Effector CD8-positive, alpha-beta T cell (primary cell): ENCODE measurements around the gene SYTL3.
"Not testable (repeated sequence)": the region's sequence is repeated elsewhere in the genome, so short reads cannot be mapped to it uniquely, and the experiment has no call there.

Source experiments
- DNase-seq: peaks from one replicate; lab custom pipeline; 2025; lab: John Stamatoyannopoulos, UW

SYTL3 gene

DNA sequence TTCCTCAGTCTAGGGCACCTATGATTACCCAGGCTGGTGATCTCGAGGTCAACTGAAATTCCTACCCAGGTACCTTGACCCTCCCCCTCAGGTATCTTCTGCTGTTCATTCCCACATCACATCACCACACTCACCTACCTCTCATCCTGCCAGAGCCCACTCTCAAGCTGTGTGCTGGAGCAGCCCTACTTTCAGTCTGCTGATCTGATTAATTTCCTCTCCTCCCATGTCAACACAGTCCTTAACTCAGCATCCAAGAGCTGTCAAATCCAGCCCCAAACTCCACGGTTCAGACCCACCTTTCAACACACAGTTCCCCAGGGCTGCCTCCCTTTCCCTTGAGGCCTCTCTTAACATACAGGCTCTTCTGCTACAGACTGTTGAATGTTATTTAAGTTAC is 126.9 kb downstream of the SYTL3 start:
- no peak for DNase-seq

DNA sequence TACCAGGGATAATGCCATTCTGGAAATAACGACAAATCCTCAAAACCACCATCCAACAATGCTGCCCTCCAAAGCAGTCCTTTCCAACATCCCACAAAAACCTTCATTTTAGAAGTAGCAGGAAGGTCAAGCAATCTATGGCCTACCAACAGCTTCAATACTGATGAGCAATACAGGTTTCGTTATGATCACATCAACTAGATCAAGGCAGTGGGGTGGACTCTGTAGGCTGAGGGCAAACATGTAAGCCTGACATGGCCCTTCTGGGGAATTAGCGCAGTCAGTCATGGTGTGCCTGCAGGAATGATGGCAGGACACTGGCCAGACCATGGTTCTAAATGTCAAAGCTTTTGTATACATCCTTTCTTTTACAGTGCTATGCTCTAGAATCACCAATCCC is 127.7 kb downstream of the SYTL3 start:
- DNase-seq = no peak

DNA sequence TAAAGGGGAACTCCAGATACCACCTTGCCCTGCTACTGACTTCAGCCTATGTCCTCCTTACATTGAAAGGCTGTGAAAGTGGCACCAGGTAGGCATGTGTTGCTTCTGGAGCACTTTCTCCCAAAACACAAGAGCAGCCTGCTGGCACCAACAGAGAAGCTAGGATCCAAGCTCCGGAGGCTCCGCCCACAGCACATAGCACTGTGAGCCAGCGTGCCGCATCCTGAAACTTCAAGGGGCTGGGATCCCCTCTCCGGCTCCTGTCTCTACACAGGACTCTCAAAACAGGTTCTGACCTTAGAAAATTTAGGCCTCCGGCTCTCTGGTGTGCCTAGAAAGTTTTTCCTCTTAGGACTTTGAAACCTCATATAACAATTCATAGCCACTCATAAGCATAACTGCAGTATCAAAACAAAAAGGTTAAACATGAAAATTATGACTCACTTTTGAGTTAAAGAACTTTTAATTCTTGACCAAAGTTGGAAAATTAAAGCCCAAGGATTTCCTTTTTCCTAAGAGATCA is 128.2 kb downstream of the SYTL3 start:
- no peak for DNase-seq

DNA sequence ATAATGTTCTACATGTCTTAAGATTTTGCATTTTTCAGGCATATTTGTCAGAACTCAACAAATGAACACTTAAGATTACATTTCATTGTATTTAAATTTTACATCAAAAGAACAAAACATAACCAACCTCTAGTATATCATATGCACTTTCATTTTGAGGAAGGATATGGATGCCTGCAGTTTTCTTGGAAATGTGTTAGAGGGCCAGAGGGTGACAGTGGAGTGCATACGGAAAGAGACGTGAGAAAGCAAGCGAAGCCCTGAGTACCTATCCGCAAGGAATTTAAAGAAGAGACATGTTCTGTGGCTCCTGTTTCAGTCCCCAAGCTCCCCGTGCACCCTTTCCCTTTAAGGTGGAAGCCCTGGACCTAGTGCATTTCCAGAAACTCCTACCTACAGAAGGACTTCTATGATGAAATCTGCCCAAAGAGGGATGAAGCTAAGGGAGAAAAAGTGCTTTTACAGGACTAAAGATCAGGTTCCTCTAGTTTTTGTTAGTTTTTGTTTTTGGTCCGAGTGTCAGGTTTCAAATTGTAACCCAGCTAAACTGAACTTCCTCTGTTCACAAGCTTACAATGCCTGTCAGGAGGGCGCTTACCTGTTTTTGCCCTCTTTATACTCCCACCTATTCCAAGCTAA is 130.5 kb downstream of the SYTL3 start:
- DNase-seq = no peak

DNA sequence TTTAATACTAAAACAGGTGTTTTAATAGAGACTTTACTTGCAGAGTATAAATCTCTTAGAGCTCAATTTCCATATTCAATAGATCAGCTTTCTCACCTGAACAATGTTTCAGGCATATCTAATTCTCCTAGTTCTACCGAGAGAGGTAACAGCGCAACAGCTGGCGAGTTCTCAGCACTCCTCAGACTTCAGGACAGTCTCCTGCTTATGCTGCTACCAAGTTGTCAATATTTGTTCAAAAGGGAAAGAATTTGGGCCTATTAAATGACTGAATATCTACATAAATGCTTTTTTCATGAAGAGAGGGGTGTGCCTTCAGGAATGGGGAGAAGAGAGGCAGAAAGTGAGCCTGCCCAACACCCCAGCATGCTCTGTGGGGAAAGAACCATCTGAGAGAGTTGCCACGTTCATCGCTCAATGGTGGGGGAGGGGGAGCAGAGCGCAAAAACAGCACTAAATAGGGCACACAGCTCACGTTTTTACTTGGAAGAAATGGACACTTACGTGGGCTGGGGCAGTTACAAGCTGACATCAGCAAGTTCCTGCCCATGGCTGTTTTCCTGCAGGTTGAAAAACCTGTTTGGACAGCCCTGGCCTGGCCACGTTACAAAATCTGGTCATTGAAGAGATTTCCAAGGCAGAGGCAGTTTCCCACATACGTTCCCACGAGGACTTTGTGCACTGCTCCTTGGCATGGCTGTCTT is 131.3 kb downstream of the SYTL3 start:
- DNase-seq = no peak

DNA sequence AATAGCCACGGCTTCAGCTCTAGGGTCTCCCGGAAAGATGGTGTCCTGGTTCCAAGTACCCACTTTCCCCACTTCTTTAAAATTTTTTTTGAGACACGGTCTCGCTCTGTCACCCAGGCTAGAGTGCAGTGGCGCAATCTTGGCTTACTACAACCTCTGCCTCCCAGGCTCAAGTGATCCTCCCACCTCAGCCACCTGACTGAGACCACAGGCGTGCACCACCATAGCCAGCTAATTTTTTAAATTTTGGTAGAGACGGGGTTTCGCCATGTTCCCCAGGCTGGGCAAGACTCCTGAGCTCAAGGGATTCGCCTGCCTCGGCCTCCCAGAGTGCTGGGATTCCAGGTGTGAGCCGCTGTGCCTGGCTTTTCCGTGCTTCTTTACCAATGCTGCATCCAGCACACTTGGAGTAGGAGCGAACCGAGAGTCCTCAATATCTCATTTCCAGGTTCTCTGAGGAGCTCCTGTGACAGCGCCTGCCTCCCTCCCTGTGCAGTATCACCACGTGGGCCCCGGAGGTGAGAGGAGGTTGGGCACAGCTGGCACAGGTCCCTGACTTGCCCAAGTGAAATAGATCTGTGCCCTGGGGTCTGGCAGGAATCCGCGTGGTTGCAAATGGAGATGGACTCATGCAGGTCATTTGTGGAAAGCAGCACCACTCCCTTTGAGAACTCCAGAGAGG is 132.0 kb downstream of the SYTL3 start:
- no peak for DNase-seq

DNA sequence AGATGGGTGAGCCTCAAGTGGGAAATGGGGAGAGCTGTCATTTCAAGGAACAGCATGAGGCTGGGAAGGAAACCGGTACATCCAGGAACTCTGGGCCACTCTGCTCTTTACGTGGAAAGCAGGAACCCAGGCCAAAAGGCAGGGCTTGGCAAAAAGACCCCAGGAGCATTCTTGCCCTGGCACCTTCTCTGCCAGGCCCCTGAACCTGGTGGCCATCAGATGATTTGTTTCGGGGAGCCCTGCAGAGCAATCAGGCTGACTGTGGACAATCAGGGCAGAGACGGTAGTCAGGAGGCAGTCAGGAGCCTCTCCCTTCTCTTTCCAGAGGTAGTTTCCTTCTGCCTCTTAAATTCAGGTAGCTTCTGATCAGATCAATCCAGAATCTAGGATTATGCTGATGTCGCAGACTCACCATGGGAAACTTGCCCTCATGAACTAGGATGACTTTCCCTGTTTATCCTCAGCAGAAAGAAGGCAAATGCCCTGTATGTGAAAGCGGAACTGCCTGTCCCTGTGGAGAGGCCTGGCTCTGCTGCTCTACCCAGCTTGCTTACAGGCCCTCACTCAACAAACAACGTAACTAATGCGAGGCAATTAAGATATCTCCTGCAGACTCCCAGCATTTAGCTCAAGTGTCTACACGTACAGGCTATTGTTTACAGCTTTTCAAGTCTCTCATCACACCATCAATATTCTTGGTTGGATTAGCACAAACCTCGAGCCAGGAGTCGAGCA is 132.7 kb downstream of the SYTL3 start:
- DNase-seq = no peak

DNA sequence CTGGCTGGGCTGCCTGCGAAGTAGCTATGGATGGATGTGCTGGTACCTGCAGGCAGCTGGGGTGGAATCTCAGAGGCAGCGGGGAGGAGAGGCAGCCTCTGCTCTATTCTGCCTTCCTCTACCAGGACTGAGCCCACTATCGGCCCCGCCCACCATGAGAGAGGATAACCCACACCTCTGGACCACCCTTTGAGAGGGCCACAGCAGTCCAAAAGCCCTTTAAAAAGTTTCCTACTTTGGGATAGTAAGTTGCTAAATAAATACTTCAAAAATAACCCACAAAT is 133.3 kb downstream of the SYTL3 start:
- DNase-seq = no peak

DNA sequence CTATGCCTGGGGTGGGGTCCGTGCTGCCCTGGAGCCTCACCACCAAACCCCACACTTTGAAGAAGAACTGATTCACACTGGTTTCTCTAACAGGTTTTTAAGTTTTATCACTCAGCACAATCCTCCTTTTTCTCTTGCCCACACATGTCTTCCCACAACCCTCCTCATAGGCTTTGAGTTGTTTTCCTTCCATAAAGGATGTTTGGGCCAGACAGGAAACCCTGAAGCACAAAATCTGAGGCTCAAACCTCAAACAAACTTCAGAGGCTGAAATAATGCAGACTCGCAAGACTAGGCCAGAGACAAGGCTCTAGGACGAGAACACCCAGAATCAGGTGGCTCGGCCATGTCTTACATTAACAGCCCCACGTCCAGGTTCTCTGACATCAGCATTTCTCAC is 134.0 kb downstream of the SYTL3 start:
- no peak for DNase-seq

DNA sequence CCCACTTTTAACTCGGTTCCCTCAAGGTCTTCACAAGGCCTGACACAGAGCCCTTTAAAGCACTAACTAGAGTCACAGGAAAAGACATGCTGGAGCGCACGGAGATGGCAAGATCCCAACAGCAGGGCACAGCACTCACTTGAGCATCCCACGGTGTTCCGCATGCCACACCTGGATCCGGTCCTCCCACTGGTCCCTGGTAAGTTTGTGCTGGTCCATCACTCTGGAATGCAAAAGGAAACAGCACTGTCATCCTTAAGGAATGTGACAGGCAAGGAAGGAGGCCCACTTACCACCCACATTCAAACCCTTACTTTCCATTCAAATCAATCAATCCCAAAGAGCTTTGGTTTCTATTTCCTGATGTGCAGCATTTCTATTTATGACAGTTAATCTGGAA is 134.7 kb downstream of the SYTL3 start:
- no peak for DNase-seq

DNA sequence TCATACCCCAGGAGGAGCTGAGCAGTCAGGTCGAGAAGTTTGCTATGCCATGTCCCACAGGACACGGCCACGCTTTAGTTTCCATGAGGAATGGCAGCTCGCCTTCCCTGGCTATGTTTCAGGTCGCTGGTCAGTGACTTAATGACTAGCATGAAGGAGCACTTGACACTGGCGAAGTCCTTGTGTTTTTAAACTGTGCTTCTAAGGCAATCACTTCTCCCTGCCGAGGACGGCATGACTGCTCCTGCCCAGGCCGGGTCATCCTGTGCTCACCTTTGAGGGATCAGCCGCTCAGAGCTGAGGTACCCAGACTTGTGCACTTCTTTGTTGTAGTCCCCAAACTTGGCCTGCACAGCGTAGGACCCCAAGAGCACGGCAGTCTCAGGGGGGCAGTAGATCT is 135.2 kb downstream of the SYTL3 start:
- no peak for DNase-seq

DNA sequence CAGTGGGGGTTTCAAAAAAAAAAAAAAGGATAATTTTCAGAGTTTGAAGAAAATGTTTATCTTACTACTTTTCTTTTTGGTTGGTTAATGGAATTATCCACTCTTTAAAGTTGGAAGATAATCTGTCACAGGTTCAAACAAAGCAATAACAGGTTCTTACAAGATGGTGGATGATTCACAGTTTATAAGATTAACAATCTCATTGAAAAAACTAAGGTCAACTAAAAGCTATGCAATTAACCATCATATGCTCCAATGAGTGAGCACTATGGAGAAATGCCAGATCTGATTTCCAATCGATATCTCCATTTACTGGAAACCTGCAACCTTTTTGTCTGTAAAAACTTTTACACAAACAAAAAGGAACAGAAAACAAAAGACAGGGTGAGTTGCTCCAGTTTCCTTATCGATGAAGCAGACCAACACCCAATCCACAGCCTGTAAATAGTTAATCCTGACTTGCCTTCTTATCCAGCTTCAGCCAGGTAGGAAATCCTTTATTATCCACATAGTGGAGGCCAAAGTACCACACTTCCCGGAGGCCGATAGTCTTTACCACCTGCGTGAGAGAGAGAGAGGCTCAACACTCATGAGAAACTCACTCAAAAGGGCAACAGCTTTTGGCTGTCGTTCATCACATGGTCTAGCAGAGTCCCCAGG is 136.9 kb downstream of the SYTL3 start:
- no peak for DNase-seq

DNA sequence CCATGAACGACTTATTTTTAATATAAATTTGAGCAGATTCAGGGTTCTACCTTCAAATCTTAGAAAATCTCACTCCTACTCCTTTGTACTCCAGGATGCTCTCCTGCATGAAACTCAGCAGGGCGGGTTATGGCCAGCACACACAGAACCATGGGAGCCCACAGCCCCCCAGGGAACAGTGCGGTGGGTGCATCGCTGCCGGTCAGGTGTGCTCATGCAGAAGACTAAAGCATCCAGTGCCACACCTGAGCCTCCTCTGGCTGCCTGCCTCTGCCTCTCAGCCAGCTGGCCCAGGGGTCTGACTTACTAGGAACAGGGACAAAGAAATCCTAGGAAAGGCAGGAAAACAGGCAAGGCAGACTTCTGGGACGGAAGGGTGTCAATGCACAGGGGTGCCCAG is 137.5 kb downstream of the SYTL3 start:
- DNase-seq = no peak

DNA sequence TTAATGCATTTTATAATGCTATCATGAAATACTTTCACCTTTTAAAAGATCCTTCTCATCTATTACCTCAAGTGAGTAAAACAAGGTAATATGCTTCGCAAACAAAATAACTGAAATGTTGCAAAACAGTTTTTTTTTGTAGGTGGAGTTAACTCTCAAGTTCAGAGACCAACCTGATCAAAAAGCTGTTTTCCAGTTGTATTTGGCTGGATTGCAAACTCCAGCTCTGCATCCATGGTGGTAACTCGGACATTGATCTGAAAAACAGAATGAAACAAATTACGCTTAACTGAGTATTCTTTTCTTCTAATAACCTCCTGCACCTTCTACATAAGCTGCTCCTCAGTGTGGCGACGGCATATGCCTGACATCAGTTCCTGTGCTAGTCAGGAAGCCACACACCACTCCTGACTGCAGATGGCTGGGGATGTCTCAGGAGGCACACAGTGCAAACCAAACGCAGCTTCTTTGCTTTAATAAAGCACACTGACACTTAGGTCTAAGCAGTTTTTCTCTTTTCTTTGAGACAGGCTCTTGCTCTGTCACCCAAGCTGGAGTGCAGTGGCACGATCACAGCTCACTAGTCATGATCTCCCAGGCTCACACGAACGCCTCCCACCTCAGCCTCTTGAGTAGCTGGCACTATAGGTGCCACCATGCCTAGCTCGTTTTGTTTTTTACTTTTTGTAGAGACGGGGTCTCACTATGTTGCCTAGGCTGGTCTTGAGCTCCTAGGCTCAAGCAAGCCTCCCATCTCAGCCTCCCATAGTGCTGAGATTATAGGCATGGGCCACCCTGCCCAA is 139.5 kb downstream of the SYTL3 start:
- DNase-seq = peak; percentile 35

DNA sequence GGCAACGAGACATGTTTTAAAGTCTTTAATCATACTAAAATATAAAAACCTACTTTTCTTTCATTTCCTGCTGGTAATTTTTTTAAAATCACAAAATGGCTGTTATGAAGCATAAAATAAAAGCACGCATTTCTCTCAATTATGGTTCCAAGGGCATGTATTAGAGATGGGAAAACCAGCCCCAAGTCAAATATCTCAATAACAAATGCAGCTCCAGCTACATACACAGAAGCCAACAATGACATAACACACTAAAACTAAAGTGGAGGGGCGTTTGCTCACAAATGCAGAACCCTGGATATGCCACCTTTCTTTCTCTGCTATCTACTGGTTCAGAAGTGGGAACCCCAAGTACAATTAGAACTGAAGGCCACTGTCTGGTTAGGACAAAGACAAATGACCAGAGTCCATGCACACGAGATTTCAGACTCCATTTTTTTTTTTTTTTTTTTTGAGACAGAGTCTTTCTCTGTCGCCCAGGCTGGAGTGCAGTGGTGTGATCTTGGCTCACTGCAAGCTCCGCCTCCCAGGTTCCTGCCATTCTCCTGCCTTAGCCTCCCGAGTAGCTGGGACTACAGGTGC is 141.5 kb downstream of the SYTL3 start:
- DNase-seq = no peak

DNA sequence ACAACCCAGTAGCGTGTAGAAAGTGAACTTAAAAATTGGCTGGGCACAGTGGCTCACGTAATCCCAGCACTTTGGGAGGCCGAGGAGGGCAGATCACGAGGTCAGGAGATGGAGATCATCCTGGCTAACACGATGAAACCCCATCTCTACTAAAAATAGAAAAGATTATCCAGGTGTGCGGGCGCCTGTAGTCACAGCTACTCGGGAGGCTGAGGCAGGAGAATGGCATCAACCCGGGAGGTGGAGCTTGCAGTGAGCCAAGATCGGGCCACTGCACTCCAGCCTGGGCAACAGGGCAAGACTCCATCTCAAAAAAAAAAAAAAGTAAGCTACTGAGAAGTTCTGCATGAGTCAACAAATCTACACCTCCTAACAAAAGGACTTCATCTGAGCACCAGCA is 142.7 kb downstream of the SYTL3 start:
- not testable (repeated sequence) for DNase-seq

DNA sequence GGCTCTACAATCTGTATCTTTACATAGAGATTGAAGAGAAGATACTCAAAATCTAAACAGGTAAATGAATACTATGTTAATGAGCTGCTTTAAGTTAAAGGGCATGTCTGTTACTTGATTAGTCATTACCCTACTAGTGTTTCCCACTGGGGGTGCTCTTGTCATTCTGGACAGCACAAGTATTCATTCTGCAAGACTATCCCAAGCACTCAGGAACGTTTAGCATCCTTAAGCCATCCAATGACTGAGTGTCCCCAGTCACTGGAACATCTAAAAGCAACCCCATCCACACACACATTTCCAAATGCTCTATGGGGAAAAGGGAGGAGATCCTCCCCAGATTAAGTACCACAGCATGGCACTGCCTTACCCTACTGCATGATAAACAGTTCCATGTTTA is 143.6 kb downstream of the SYTL3 start:
- DNase-seq = no peak

DNA sequence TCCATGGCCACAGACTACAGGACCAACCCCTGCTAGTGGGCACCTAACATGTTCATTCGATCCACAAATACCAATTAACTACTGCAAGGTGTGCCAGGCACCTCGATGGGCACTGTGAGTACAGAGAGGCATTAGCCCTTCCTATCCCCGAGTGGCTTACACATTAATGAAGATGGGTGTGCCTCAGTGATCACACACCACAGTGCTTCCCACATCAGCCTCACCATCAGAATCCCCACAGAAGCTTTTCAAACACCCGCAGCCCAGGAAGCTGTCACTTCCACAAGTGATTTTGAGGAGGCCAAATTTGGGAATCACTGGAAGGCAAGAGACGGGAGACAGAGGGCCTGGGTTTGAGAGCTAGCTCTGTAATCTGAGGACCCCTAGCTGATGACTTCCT is 145.7 kb downstream of the SYTL3 start:
- no peak for DNase-seq

DNA sequence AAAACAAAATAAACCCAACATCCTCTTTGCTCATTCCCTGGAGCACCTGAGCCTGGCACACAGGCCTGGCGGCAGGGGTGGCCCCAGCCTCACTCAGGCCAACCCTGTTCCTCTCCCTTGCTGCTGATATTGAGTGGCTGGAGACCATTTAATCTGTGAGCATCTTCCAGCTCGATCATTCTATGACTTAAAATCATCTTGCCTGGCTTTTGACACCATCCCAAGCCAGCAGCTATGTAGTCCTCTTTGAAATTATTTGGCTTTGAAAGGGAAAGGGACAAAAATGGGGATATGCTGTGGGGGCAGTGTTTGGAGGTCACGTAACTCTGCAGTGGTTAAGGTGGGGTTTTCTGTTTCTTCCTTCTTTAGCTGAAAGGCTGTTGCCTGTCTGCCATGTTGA is 146.5 kb downstream of the SYTL3 start:
- DNase-seq = no peak

DNA sequence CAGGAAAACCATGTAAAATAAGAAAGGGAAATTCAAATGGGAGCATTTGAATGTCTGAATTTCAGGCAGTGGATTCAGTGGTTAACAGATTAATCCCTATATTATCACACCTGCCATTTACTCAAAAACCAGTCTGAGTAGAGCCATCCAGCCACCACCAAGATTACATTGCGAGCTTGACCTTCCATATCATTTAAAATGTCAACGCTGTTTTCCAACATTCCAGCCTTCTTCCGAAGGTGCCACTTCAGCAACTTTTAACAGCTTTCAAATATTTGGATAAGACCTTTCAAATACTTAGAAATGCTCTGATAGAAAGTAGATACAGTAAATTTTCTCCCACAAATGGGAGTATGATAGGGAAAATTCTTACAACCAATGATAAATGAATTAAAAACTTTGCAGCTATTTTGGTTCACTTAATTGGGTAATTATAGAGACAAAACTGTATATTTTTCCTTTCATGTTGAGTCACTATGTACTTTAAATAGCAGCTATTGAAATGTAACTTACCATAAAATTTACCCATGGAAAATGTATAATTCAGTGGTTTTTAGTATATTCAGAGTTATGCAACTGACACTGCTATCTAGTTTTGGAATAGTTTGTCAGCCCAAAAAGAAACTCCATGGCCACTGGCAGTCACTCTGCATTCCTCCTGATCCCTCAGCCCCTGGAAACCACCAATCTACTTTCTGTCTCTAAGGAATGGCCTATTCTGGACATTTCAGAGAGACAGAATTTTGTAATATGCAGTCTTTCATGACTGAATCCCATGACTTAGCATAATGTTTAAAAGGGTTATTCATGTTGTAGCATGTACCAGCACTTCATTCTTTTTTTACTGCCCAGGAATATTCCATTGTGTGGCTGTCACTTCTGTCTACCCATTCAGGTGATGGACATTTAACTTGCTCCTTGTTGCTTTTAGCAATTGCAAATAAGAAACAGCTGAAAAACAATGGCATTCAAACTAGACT is 147.8 kb downstream of the SYTL3 start:
- no peak for DNase-seq
